ENCODE measurements around the gene MOSMO. TPM values are rescaled to one million over a fixed set of nuclear protein-coding genes. Genes with fewer than 3 reads are reported as not detected.

MOSMO gene
- polyA plus RNA-seq, 1 of the 3 experiments (the other 2 are of a cell fraction) = 8.0 TPM

- Histone ChIP-seq H3K4me1 (ENCODE audit: control insufficient read depth in 1 of 2, insufficient read depth in 2 of 2, low read depth in 1 of 2, low read length in 1 of 2) (no peaks in the 10 kb centered on the region; a peak in 1 of 4 replicates), H3K79me2 (ENCODE audit: insufficient read depth) (no peaks in the 10 kb centered on the region), H3K9ac (no peak overlapping the region), H3K9me3 (no peaks in the 10 kb centered on the region), H2AFZ (ENCODE audit: low read depth) (no peak overlapping the region), H3K9me2 (no peaks in the 10 kb centered on the region), H3K36me3 (replicated peaks in 1 of 2; ENCODE audit: control insufficient read depth in 1 of 2, insufficient read depth in 2 of 2, low read length in 1 of 2) (no peaks in the 10 kb centered on the region), H3K27ac (ENCODE audit: low read depth in 2 of 2, low read length in 1 of 2) (no peak overlapping the region), H3K4me2 (no peak overlapping the region), H4K20me1 (ENCODE audit: insufficient read depth) (no peaks in the 10 kb centered on the region), H3K27me3 (ENCODE audit: insufficient read depth) (no peaks in the 10 kb centered on the region; the same call in 1 of the 2 replicates), H3K4me3 (ENCODE audit: low read depth in 2 of 2, low read length in 1 of 2) (no peak overlapping the region; a peak in 1 of 4 replicates), H3F3A (replicated peaks; ENCODE audit: insufficient read depth) (no peaks in the 10 kb centered on the region)
- peak; percentile 71 for DNase-seq
- ChIA-PET CTCF (interaction anchor here (0.6 to 6.3 kb wide), 36 partner anchors 8 to 201 kb away, joined by 3 to 75 read pairs (median 4); partner anchors contain the start of genes PDZD9 and UQCRC2), POLR2A (interaction anchor here (0.8 kb wide), 1 partner anchor 91 kb away, joined by 3 read pairs; the partner anchor contains the start of gene MOSMO)
- TF ChIP-seq SMC3 (IDR thresholded peaks at IDR 0.05; ENCODE audit: low read depth, low read length) = peak; percentile 65
- TF ChIP-seq ELF1 (IDR thresholded peaks at IDR 0.05) = no peak
- TF ChIP-seq CTCF (IDR thresholded peaks at IDR 0.05) = peak; percentile 66
- TF ChIP-seq RAD21 (IDR thresholded peaks at IDR 0.05; ENCODE audit: low read length) = peak; percentile 75
- WGBS (ENCODE audit: low lambda C conversion rate) = 49% methylated on average over 8 of the region's 8 CpGs
Observed at GRCh38 chr16:22098405-22099255, 90.7 kb downstream of the MOSMO start.

- POLR2A ChIA-PET = interaction anchor here (0.8 kb wide), 1 partner anchor 92 kb away, joined by 3 read pairs; the partner anchor contains the start of gene MOSMO
- no peak overlapping the region; a peak in 1 of 4 replicates for H3K4me3 ChIP-seq (ENCODE audit: low read depth in 2 of 2, low read length in 1 of 2)
- no peak overlapping the region for H3K27ac ChIP-seq (ENCODE audit: low read depth in 2 of 2, low read length in 1 of 2)
- H3K27me3 ChIP-seq (ENCODE audit: insufficient read depth) = no peaks in the 10 kb centered on the region; the same call in 1 of the 2 replicates
- WGBS (ENCODE audit: low lambda C conversion rate) = 68% methylated on average over 9 of the region's 9 CpGs
- H3K9me3 ChIP-seq = no peaks in the 10 kb centered on the region
- no peak overlapping the region for H3K9ac ChIP-seq
- H3F3A ChIP-seq (replicated peaks; ENCODE audit: insufficient read depth) = no peaks in the 10 kb centered on the region
- TF ChIP-seq GATA2 (CRISPR knock-in tag; IDR thresholded peaks at IDR 0.05) = no peak
- peak; percentile 14; the same call in 1 of the 2 replicates for TF ChIP-seq CTCF (IDR thresholded peaks at IDR 0.05)
- no peak for TF ChIP-seq FOSL2 (IDR thresholded peaks at IDR 0.05; ENCODE audit: borderline replicate concordance, low read depth)
- no peak overlapping the region for H2AFZ ChIP-seq (ENCODE audit: low read depth)
- H3K36me3 ChIP-seq (replicated peaks in 1 of 2; ENCODE audit: control insufficient read depth in 1 of 2, insufficient read depth in 2 of 2, low read length in 1 of 2) = no peaks in the 10 kb centered on the region
- no peak overlapping the region for H3K4me2 ChIP-seq
- DNase-seq = no peak
- H4K20me1 ChIP-seq (ENCODE audit: insufficient read depth) = no peaks in the 10 kb centered on the region
- H3K79me2 ChIP-seq (ENCODE audit: insufficient read depth) = no peaks in the 10 kb centered on the region
- H3K4me1 ChIP-seq (ENCODE audit: control insufficient read depth in 1 of 2, insufficient read depth in 2 of 2, low read depth in 1 of 2, low read length in 1 of 2) = no peaks in the 10 kb centered on the region; a peak in 1 of 4 replicates
- CTCF ChIA-PET = interaction anchor here (0.6 to 6.3 kb wide), 36 partner anchors 9 to 200 kb away, joined by 3 to 75 read pairs (median 4); partner anchors contain the start of genes PDZD9 and UQCRC2
- no peaks in the 10 kb centered on the region for H3K9me2 ChIP-seq
Observed at GRCh38 chr16:22099256-22099975, 91.5 kb downstream of the MOSMO start.
